ENCODE data around the gene HIVEP3.

DNA sequence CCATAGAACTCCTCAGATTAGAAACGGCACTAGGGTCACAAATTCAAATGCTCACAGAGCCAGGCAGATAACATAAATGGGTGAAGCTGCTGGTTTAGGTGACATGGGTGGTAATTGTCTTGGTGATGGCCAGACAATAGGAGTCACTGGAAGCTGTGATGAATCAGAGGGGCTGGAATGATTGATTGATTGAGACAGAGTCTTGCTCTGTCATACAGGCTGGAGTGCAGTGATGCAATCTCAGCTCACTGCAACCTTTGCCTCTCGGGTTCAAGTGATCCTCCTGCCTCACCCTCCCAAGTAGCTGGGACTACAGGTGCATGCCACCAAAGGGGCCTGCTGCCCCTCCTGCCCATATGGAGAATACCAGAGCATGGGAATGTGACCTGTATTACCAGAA, 63.0 kb downstream of the HIVEP3 start:
- TF ChIP-seq, protein P1, sequence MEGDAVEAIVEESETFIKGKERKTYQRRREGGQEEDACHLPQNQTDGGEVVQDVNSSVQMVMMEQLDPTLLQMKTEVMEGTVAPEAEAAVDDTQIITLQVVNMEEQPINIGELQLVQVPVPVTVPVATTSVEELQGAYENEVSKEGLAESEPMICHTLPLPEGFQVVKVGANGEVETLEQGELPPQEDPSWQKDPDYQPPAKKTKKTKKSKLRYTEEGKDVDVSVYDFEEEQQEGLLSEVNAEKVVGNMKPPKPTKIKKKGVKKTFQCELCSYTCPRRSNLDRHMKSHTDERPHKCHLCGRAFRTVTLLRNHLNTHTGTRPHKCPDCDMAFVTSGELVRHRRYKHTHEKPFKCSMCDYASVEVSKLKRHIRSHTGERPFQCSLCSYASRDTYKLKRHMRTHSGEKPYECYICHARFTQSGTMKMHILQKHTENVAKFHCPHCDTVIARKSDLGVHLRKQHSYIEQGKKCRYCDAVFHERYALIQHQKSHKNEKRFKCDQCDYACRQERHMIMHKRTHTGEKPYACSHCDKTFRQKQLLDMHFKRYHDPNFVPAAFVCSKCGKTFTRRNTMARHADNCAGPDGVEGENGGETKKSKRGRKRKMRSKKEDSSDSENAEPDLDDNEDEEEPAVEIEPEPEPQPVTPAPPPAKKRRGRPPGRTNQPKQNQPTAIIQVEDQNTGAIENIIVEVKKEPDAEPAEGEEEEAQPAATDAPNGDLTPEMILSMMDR (IDR thresholded peaks at IDR 0.05; ENCODE audit: poor library complexity) = no peak
- no peak for TF ChIP-seq EZH2phosphoT487 (IDR thresholded peaks at IDR 0.05; ENCODE audit: low read depth, severe bottlenecking, unreplicated experiment)
- TF ChIP-seq EZH2 (IDR thresholded peaks at IDR 0.05; ENCODE audit: borderline replicate concordance) = no peak
